ENCODE measurements around the gene OSBPL6.

DNA sequence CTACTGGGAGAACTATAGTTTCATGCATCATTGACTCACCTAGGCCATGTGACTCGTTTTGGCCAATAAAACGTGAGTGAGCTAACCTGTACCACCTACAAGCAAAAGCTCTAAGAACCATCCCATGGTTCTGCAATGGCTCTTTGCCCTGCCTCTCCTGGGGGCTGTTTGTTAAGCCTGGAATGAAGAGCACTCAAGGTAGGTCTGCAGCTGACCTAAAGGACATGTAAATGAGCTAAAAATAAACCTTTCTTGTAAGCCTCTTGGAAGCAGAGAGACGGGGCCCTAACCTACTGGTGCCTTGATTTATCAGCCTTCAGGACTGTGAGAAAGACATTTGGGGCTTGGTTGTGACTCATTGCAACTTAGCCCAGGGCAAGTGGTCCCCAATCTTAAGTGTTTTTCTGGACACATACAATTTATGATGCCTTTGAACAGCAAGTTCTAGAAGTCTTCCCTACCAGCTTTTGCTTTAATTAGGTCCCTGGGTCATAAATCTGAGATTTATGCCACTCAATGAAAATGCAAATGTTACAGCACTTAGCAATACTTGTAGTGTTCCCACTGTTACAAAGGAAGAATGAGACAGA is 107.4 kb downstream of the OSBPL6 start:
- TF ChIP-seq POLR2AphosphoS5 (IDR thresholded peaks at IDR 0.05) (no peak), CTCF (IDR thresholded peaks at IDR 0.05) (no peak), EP300 (IDR thresholded peaks at IDR 0.05) (no peak), POLR2A (IDR thresholded peaks at IDR 0.05) (no peak)

Data from sigmoid colon (tissue), 4 donors.